CD14-positive monocyte (primary cell): ENCODE results near the gene CPS1. TPM values are rescaled to one million over a fixed set of nuclear protein-coding genes. Genes with fewer than 3 reads are reported as not detected.

Source experiments
- DNase-seq, 3 donors: peaks; one replicate each; pipeline ENCODE4 v3.0.0-alpha.2; 2011 to 2022
- H2AFZ ChIP-seq: 2 replicates; pipeline ENCODE4 v1.6.0; 2012; ENCODE audit warnings: mild to moderate bottlenecking, low read depth, low read length, inconsistent platforms; ENCODE audit not compliant: insufficient read depth, poor library complexity, severe bottlenecking
- H3K27ac ChIP-seq, 2 donors: 1 replicate in 1 of 2; 2 replicates in 1 of 2; pipeline ENCODE4 v1.5.1; 2012 to 2013; ENCODE audit warnings: low read length in 2 of 2, control low read depth in 1 of 2, inconsistent platforms in 1 of 2, low read depth in 1 of 2, mild to moderate bottlenecking in 1 of 2
- H3K27me3 ChIP-seq, 2 donors: one replicate each; pipeline versions ENCODE4 v1.6.0 to v1.6.1; 2011 to 2013; ENCODE audit warnings: low read length in 2 of 2; ENCODE audit not compliant: control insufficient read depth in 2 of 2, insufficient read depth in 2 of 2
- H3K36me3 ChIP-seq, 2 donors: replicated peaks in 1 of 2; 1 replicate in 1 of 2; 2 replicates in 1 of 2; pipeline versions ENCODE4 v1.5.1 to v1.6.1; 2012 to 2013; ENCODE audit warnings: low read length in 2 of 2, control low read depth in 1 of 2, inconsistent platforms in 1 of 2, mild to moderate bottlenecking in 1 of 2; ENCODE audit not compliant: insufficient read depth in 2 of 2, control insufficient read depth in 1 of 2
- H3K4me1 ChIP-seq, 2 donors: 1 replicate in 1 of 2; 2 replicates in 1 of 2; pipeline versions ENCODE4 v1.5.1 to v1.6.1; 2012 to 2013; ENCODE audit warnings: low read length in 2 of 2, control low read depth in 1 of 2, inconsistent platforms in 1 of 2, mild to moderate bottlenecking in 1 of 2, moderate library complexity in 1 of 2; ENCODE audit not compliant: insufficient read depth in 2 of 2, control insufficient read depth in 1 of 2
- H3K4me2 ChIP-seq: replicated peaks from 2 replicates; pipeline ENCODE3; 2012; ENCODE audit warnings: low read length, moderate library complexity, mild to moderate bottlenecking; ENCODE audit not compliant: poor library complexity, severe bottlenecking; ENCODE audit errors: extremely low read depth
- H3K4me3 ChIP-seq, 3 experiments: fragments of 200-600 bp in 1 of 3; sonication (generic) in 1 of 3; replicated peaks in 1 of 3; 1 replicate in 2 of 3; 2 replicates in 1 of 3; pipeline ENCODE4 v1.5.1; 2011 to 2013; ENCODE audit warnings: low read length in 3 of 3, mild to moderate bottlenecking in 3 of 3, control low read depth in 2 of 3, low read depth in 2 of 3, inconsistent platforms in 1 of 3, moderate library complexity in 1 of 3
- H3K79me2 ChIP-seq: 2 replicates; pipeline ENCODE4 v1.6.0; 2012; ENCODE audit warnings: mild to moderate bottlenecking, control low read depth, inconsistent platforms, low read length, moderate library complexity; ENCODE audit not compliant: insufficient read depth
- H3K9ac ChIP-seq: 2 replicates; pipeline ENCODE4 v1.6.0; 2017; ENCODE audit warnings: low read length, mild to moderate bottlenecking; ENCODE audit not compliant: insufficient read depth, poor library complexity, severe bottlenecking
- H3K9me3 ChIP-seq, 2 donors: replicated peaks in 1 of 2; 1 replicate in 1 of 2; 2 replicates in 1 of 2; pipeline versions ENCODE4 v1.5.1 to v1.6.1; 2012 to 2013; ENCODE audit warnings: low read length in 2 of 2, control low read depth in 1 of 2; ENCODE audit not compliant: control insufficient read depth in 1 of 2, insufficient read depth in 1 of 2
- H4K20me1 ChIP-seq: 2 replicates; pipeline ENCODE4 v1.6.0; 2012; ENCODE audit warnings: mild to moderate bottlenecking, low read length, control low read depth, moderate library complexity; ENCODE audit not compliant: insufficient read depth
- H3K27ac Mint-ChIP-seq, 7 donors: one replicate each; pipeline ENCODE4 v1.8.0; 2020; ENCODE audit warnings: mild to moderate bottlenecking in 7 of 7, mixed read lengths in 7 of 7, moderate library complexity in 6 of 7, inconsistent platforms in 2 of 7
- H3K27me3 Mint-ChIP-seq, 3 donors: one replicate each; pipeline ENCODE4 v1.8.0; 2021 to 2022; ENCODE audit warnings: low read depth in 3 of 3, mild to moderate bottlenecking in 3 of 3, mixed read lengths in 3 of 3, moderate library complexity in 3 of 3, inconsistent platforms in 1 of 3
- H3K36me3 Mint-ChIP-seq, 2 donors: one replicate each; pipeline ENCODE4 v1.8.0; 2020; ENCODE audit warnings: mixed read lengths in 2 of 2, inconsistent platforms in 1 of 2, mild to moderate bottlenecking in 1 of 2
- H3K4me1 Mint-ChIP-seq: one replicate; pipeline ENCODE4 v1.8.0; 2020; ENCODE audit warnings: mild to moderate bottlenecking, mixed read lengths
- H3K4me3 Mint-ChIP-seq, 2 donors: one replicate each; pipeline ENCODE4 v1.8.0; 2020; ENCODE audit warnings: mild to moderate bottlenecking in 2 of 2, mixed read lengths in 2 of 2, moderate library complexity in 1 of 2
- H3K9me3 Mint-ChIP-seq, 7 donors: one replicate each; pipeline ENCODE4 v1.8.0; 2020 to 2022; ENCODE audit warnings: mixed read lengths in 7 of 7, mild to moderate bottlenecking in 6 of 7, moderate library complexity in 6 of 7, inconsistent platforms in 2 of 7
- CTCF ChIP-seq: fragments of 200-600 bp; IDR thresholded peaks from one replicate; pipeline ENCODE4 v1.8.0; 2022; ENCODE audit warnings: antibody characterized with exemption, mild to moderate bottlenecking
- WGBS: methylation state at CpG from one replicate; pipeline ENCODE4 v1.1.5; 2013; ENCODE audit warnings: missing lambda C conversion rate; ENCODE audit not compliant: insufficient coverage; 5-methylcytosine and 5-hydroxymethylcytosine counted together
- intact Hi-C, 2 donors: fragments of 100-400 bp; cut with micrococcal nuclease; formaldehyde crosslinking; loops; one replicate each; pipeline versions ENCODE4 v1.15.0 to v1.15.1; 2023
- polyA plus RNA-seq, 3 donors: library from polyadenylated mRNA; depleted of rRNA in 1 of 3; unstranded in 2 of 3; stranded (reverse) in 1 of 3; fragments of 300-500 nt in 2 of 3; fragments of >200 nt in 1 of 3; fragmentation: Illumina TruSeq in 2 of 3; gene quantifications; 1 replicate in 2 of 3; 2 replicates in 1 of 3; pipeline ENCODE4 v1.2.3, GENCODE V29; 2012 to 2021

CPS1 gene
- polyA plus RNA-seq, 3 donors, result not detected

GRCh38 chr2:210630873-210631560 lies 74.6 kb downstream of the CPS1 start:
- Mint-ChIP-seq H3K27ac (no peak overlapping the region), H3K36me3 (no peaks in the 10 kb centered on the region), H3K27me3 (no peaks in the 10 kb centered on the region), H3K9me3 (no peaks in the 10 kb centered on the region), H3K4me3 (no peak overlapping the region), H3K4me1 (no peaks in the 10 kb centered on the region)
- intact Hi-C loops, result no loop called here
- H3K9ac ChIP-seq, result no peak overlapping the region
- no peak for TF ChIP-seq CTCF
- no peak overlapping the region for H2AFZ ChIP-seq
- H3K4me1 ChIP-seq, result no peaks in the 10 kb centered on the region
- WGBS, result no CpG with 5 or more reads among the region's 5 CpGs
- H4K20me1 ChIP-seq, result no peaks in the 10 kb centered on the region
- no peak for DNase-seq
- no peaks in the 10 kb centered on the region for H3K36me3 ChIP-seq
- no peaks in the 10 kb centered on the region for H3K79me2 ChIP-seq
- no peak overlapping the region for H3K4me2 ChIP-seq
- no peaks in the 10 kb centered on the region for H3K9me3 ChIP-seq
- H3K27me3 ChIP-seq, result no peaks in the 10 kb centered on the region
- H3K27ac ChIP-seq, result no peak overlapping the region
- H3K4me3 ChIP-seq, result no peak overlapping the region

- DNase-seq, result no peak
- H3K36me3 ChIP-seq, result no peaks in the 10 kb centered on the region
- no peaks in the 10 kb centered on the region for H3K9me3 ChIP-seq
- no peak overlapping the region for H3K4me3 Mint-ChIP-seq
- no peak overlapping the region for H2AFZ ChIP-seq
- H3K36me3 Mint-ChIP-seq, result no peaks in the 10 kb centered on the region
- no peaks in the 10 kb centered on the region for H4K20me1 ChIP-seq
- no peaks in the 10 kb centered on the region for H3K4me1 Mint-ChIP-seq
- H3K9ac ChIP-seq, result no peak overlapping the region
- peaks cover 0 to 2% (median 0%) of the 10 kb centered on the region in 3 donors for H3K27me3 Mint-ChIP-seq
- intact Hi-C loops, result no loop called here
- no peaks in the 10 kb centered on the region for H3K4me1 ChIP-seq
- H3K27ac Mint-ChIP-seq, result no peak overlapping the region
- no peaks in the 10 kb centered on the region for H3K27me3 ChIP-seq
- H3K4me2 ChIP-seq, result no peak overlapping the region
- H3K9me3 Mint-ChIP-seq, result peaks cover 0 to 2% (median 0%) of the 10 kb centered on the region in 7 donors
- no peak for TF ChIP-seq CTCF
- no peak overlapping the region for H3K27ac ChIP-seq
- WGBS, result 100% methylated on average over 1 of the region's 4 CpGs
- no peaks in the 10 kb centered on the region for H3K79me2 ChIP-seq
- no peak overlapping the region for H3K4me3 ChIP-seq
These were observed 77.3 kb downstream of the CPS1 start for GRCh38 chr2:210633699-210634098.
